BJ (cell line): Measurements from ENCODE around the gene ECE1. TPM values are rescaled to one million over a fixed set of nuclear protein-coding genes. Genes with fewer than 3 reads are reported as not detected.

Source experiments
- CTCF ChIA-PET: fragments of 350-600 bp; formaldehyde crosslinking; extraction: SDS; loops from one replicate; lab custom pipeline; 2021; ENCODE audit warnings: antibody characterized with exemption, inconsistent platforms; lab: Yijun Ruan, JAX
- POLR2A ChIA-PET: fragments of 300-600 bp; sonication (Branson Sonifier 250); formaldehyde crosslinking; extraction: SDS; loops from one replicate; lab custom pipeline; 2021; ENCODE audit warnings: antibody characterized with exemption; lab: Charles Lee
- DNase-seq: peaks from one replicate; pipeline ENCODE4 v3.0.0-alpha.2; 2011; ENCODE audit warnings: low read depth
- H3K27me3 ChIP-seq: 2 replicates; pipeline ENCODE4 v1.6.0; 2011; ENCODE audit warnings: low read length; ENCODE audit not compliant: control insufficient read depth, insufficient read depth
- H3K36me3 ChIP-seq: 2 replicates; pipeline ENCODE4 v1.5.1; 2011; ENCODE audit warnings: low read length; ENCODE audit not compliant: control insufficient read depth, insufficient read depth
- H3K4me3 ChIP-seq: 2 replicates; pipeline ENCODE4 v1.5.1; 2011; ENCODE audit warnings: low read depth, mild to moderate bottlenecking, control low read depth, low read length
- CTCF ChIP-seq: IDR thresholded peaks from 2 replicates; pipeline ENCODE4 v1.5.1; 2011; ENCODE audit warnings: low read depth, mild to moderate bottlenecking, control low read depth, inconsistent platforms, low read length, moderate library complexity; ENCODE audit not compliant: insufficient read depth
- polyA plus RNA-seq: library from polyadenylated mRNA; depleted of rRNA; stranded (reverse); fragments of >200 nt; gene quantifications from 2 replicates; pipeline ENCODE4 v1.2.3, GENCODE V29; 2011

The ECE1 gene
- polyA plus RNA-seq, 1 experiment, result 150 TPM

GRCh38 chr1:21264898-21265297 is 25.4 kb downstream of the ECE1 start:
- CTCF ChIA-PET, result interaction anchor here (1.8 kb wide), 1 partner anchor 10 kb away, joined by 5 read pairs; no protein-coding TSS in a partner anchor
- POLR2A ChIA-PET, result no interaction called here
- H3K27me3 ChIP-seq, result no peaks in the 10 kb centered on the region
- no peak overlapping the region for H3K4me3 ChIP-seq
- no peak for TF ChIP-seq CTCF
- peaks cover 25% of the 10 kb centered on the region for H3K36me3 ChIP-seq
- DNase-seq, result no peak

- DNase-seq, result no peak
- Histone ChIP-seq H3K36me3 (peaks cover 24% of the 10 kb centered on the region), H3K4me3 (no peak overlapping the region), H3K27me3 (no peaks in the 10 kb centered on the region)
- POLR2A ChIA-PET, result no interaction called here
- CTCF ChIA-PET, result interaction anchor here (1.7 to 1.8 kb wide), 2 partner anchors 9 to 46 kb away, joined by 5 to 8 read pairs; no protein-coding TSS in a partner anchor
- TF ChIP-seq CTCF, result no peak
These were observed 26.5 kb downstream of the ECE1 start for GRCh38 chr1:21263653-21264225.

GRCh38 chr1:21263052-21263429 is 27.2 kb downstream of the ECE1 start:
- ChIA-PET CTCF (interaction anchor here (1.5 to 1.8 kb wide), 4 partner anchors 8 to 106 kb away, joined by 3 to 10 read pairs (median 6); no protein-coding TSS in a partner anchor), POLR2A (interaction anchor here (0.5 kb wide), 1 partner anchor 144 kb away, joined by 3 read pairs; no protein-coding TSS in a partner anchor)

GRCh38 chr1:21262293-21263051 is 27.8 kb downstream of the ECE1 start:
- peaks cover 30% of the 10 kb centered on the region for H3K36me3 ChIP-seq

More at GRCh38 chr1:21263052-21263429, 27.2 kb downstream of the ECE1 start:
- Histone ChIP-seq H3K27me3 (no peaks in the 10 kb centered on the region), H3K36me3 (peaks cover 26% of the 10 kb centered on the region), H3K4me3 (no peak overlapping the region)
- no peak for TF ChIP-seq CTCF
- DNase-seq, result no peak

More at GRCh38 chr1:21262293-21263051, 27.8 kb downstream of the ECE1 start:
- Histone ChIP-seq H3K27me3 (no peaks in the 10 kb centered on the region), H3K4me3 (no peak overlapping the region)
- ChIA-PET CTCF (interaction anchor here (0.7 to 2.7 kb wide), 12 partner anchors 8 to 229 kb away, joined by 3 to 20 read pairs (median 4); no protein-coding TSS in a partner anchor), POLR2A (interaction anchor here (0.5 to 0.9 kb wide), 3 partner anchors 17 to 144 kb away, joined by 3 to 5 read pairs (median 3); no protein-coding TSS in a partner anchor)
- no peak for TF ChIP-seq CTCF
- DNase-seq, result peak; percentile 75
